T-helper 2 cell treated with Interferon-gamma antibody and Interleukin-4, amounts not matched to agents 100 ng/mL and 5 ng/mL, for 36 hours (primary cell): ENCODE data around the gene LINC01488. TPM values are rescaled to one million over a fixed set of nuclear protein-coding genes. Genes with fewer than 3 reads are reported as not detected.

Experiments
- intact Hi-C: fragments of 100-400 bp; cut with micrococcal nuclease; formaldehyde crosslinking; loops from one replicate; pipeline ENCODE4 v1.15.1; 2023
- total RNA-seq: library from RNA; stranded (reverse); gene quantifications from 2 replicates; pipeline ENCODE4 v1.2.3, GENCODE V29; 2022

LINC01488 gene
- total RNA-seq, 1 donor from 2014 or later, result not detected

GRCh38 chr11:69491071-69492031, 9.9 kb downstream of the LINC01488 start:
- intact Hi-C loops, result no loop called here

- intact Hi-C loops, result no loop called here
These were observed 10.9 kb downstream of the LINC01488 start for GRCh38 chr11:69492201-69492991.

- intact Hi-C loops, result no loop called here
These were observed 12.7 kb downstream of the LINC01488 start for GRCh38 chr11:69493931-69494821.

GRCh38 chr11:69494851-69495250, 13.4 kb downstream of the LINC01488 start:
- intact Hi-C loops, result no loop called here

- intact Hi-C loops, result no loop called here
These were observed 14.2 kb downstream of the LINC01488 start for GRCh38 chr11:69495441-69496201.

- intact Hi-C loops, result no loop called here
These were observed 14.7 kb downstream of the LINC01488 start for GRCh38 chr11:69496202-69496557.

GRCh38 chr11:69496631-69497220, 15.3 kb downstream of the LINC01488 start:
- intact Hi-C loops, result no loop called here

GRCh38 chr11:69497221-69497787, 15.8 kb downstream of the LINC01488 start:
- intact Hi-C loops, result no loop called here

- intact Hi-C loops, result no loop called here
These were observed 17.2 kb downstream of the LINC01488 start for GRCh38 chr11:69498614-69499175.

GRCh38 chr11:69499186-69499917, 17.9 kb downstream of the LINC01488 start:
- intact Hi-C loops, result no loop called here

GRCh38 chr11:69499918-69500284, 18.4 kb downstream of the LINC01488 start:
- intact Hi-C loops, result no loop called here

- intact Hi-C loops, result no loop called here
These were observed 19.0 kb downstream of the LINC01488 start for GRCh38 chr11:69500285-69501120.

GRCh38 chr11:69501121-69501489, 19.6 kb downstream of the LINC01488 start:
- intact Hi-C loops, result no loop called here

- intact Hi-C loops, result no loop called here
These were observed 20.7 kb downstream of the LINC01488 start for GRCh38 chr11:69501891-69502860.

- intact Hi-C loops, result no loop called here
These were observed 22.7 kb downstream of the LINC01488 start for GRCh38 chr11:69504127-69504526.

- intact Hi-C loops, result no loop called here
These were observed 23.3 kb downstream of the LINC01488 start for GRCh38 chr11:69504576-69505335.
